H9 (cell line): Measurements from ENCODE around the gene NHP2. TPM values are rescaled to one million over a fixed set of nuclear protein-coding genes. Genes with fewer than 3 reads are reported as not detected.

ENCODE experiments used
- DNase-seq: peaks from one replicate; pipeline ENCODE4 v3.0.0-alpha.2; 2017
- H2AFZ ChIP-seq: one replicate; pipeline ENCODE4 v1.6.1; 2013; ENCODE audit warnings: mild to moderate bottlenecking, low read length, control low read depth, moderate library complexity
- H2AK5ac ChIP-seq: 2 replicates; pipeline ENCODE4 v1.6.1; 2013; ENCODE audit warnings: low read length, control low read depth, mixed read lengths; ENCODE audit not compliant: insufficient read length
- H2BK120ac ChIP-seq: one replicate; pipeline ENCODE4 v1.6.1; 2013; ENCODE audit warnings: low read depth, mild to moderate bottlenecking, low read length, control low read depth, inconsistent platforms; ENCODE audit not compliant: poor library complexity, severe bottlenecking
- H2BK12ac ChIP-seq: 2 replicates; pipeline ENCODE4 v1.6.1; 2013; ENCODE audit warnings: low read length, control low read depth, mixed read lengths, low read depth; ENCODE audit not compliant: insufficient read length
- H2BK15ac ChIP-seq: 2 replicates; pipeline ENCODE4 v1.6.1; 2013; ENCODE audit warnings: low read depth, low read length, control low read depth
- H2BK20ac ChIP-seq: one replicate; pipeline ENCODE4 v1.6.1; 2013; ENCODE audit warnings: low read depth, mild to moderate bottlenecking, low read length, control low read depth, inconsistent platforms; ENCODE audit not compliant: poor library complexity, severe bottlenecking
- H2BK5ac ChIP-seq: 2 replicates; pipeline ENCODE4 v1.6.1; 2013; ENCODE audit warnings: low read length, control low read depth, mixed read lengths; ENCODE audit not compliant: insufficient read length
- H3K14ac ChIP-seq: 2 replicates; pipeline ENCODE4 v1.6.1; 2013; ENCODE audit warnings: low read length, control low read depth; ENCODE audit not compliant: insufficient read depth
- H3K18ac ChIP-seq: 2 replicates; pipeline ENCODE4 v1.6.1; 2013; ENCODE audit warnings: low read depth, mild to moderate bottlenecking, mixed read lengths, low read length, control low read depth; ENCODE audit not compliant: insufficient read length
- H3K23ac ChIP-seq: 2 replicates; pipeline ENCODE4 v1.6.1; 2013; ENCODE audit warnings: low read length, control low read depth, mixed read lengths, low read depth; ENCODE audit not compliant: insufficient read length
- H3K23me2 ChIP-seq: 2 replicates; pipeline ENCODE4 v1.6.1; 2013; ENCODE audit warnings: low read depth, mild to moderate bottlenecking, mixed read lengths, low read length, control low read depth; ENCODE audit not compliant: insufficient read length, poor library complexity, severe bottlenecking
- H3K27ac ChIP-seq: 2 replicates; pipeline ENCODE4 v1.5.1; 2013; ENCODE audit warnings: low read length, control low read depth, mixed read lengths, low read depth; ENCODE audit not compliant: insufficient read length
- H3K27me3 ChIP-seq: 2 replicates; pipeline ENCODE4 v1.6.1; 2013; ENCODE audit warnings: low read length, control low read depth, inconsistent platforms; ENCODE audit not compliant: insufficient read depth
- H3K4ac ChIP-seq: 2 replicates; pipeline ENCODE4 v1.6.1; 2013; ENCODE audit warnings: low read depth, mild to moderate bottlenecking, control low read depth, inconsistent platforms, low read length, moderate library complexity
- H3K4me1 ChIP-seq: 2 replicates; pipeline ENCODE4 v1.6.1; 2013; ENCODE audit warnings: low read length, control low read depth, inconsistent platforms; ENCODE audit not compliant: insufficient read depth
- H3K4me2 ChIP-seq: 2 replicates; pipeline ENCODE4 v1.6.1; 2013; ENCODE audit warnings: low read length, control low read depth, mixed read lengths; ENCODE audit not compliant: insufficient read length, insufficient read depth
- H3K56ac ChIP-seq: 2 replicates; pipeline ENCODE4 v1.6.1; 2013; ENCODE audit warnings: low read depth, mild to moderate bottlenecking, mixed read lengths, low read length, control low read depth; ENCODE audit not compliant: insufficient read length
- H3K79me1 ChIP-seq: 2 replicates; pipeline ENCODE4 v1.6.1; 2013; ENCODE audit warnings: low read depth, mild to moderate bottlenecking, moderate library complexity, low read length, control low read depth, inconsistent platforms; ENCODE audit not compliant: insufficient read depth, poor library complexity, severe bottlenecking
- H3K79me2 ChIP-seq: 2 replicates; pipeline ENCODE4 v1.6.1; 2013; ENCODE audit warnings: low read length, control low read depth, inconsistent platforms; ENCODE audit not compliant: insufficient read depth
- H3K9ac ChIP-seq: 2 replicates; pipeline ENCODE4 v1.6.1; 2013; ENCODE audit warnings: low read length, control low read depth, mixed read lengths; ENCODE audit not compliant: insufficient read length; ENCODE audit errors: extremely low read depth
- H3K9me3 ChIP-seq: one replicate; pipeline ENCODE4 v1.6.1; 2013; ENCODE audit warnings: low read depth, low read length, inconsistent platforms; ENCODE audit not compliant: control insufficient read depth
- H3T11ph ChIP-seq: one replicate; pipeline ENCODE4 v1.6.1; 2013; ENCODE audit warnings: mild to moderate bottlenecking, low read length, control low read depth, inconsistent platforms
- H4K20me1 ChIP-seq: one replicate; pipeline ENCODE4 v1.6.1; 2013; ENCODE audit not compliant: control insufficient read depth, insufficient read length, insufficient read depth
- H4K5ac ChIP-seq: 2 replicates; pipeline ENCODE4 v1.6.1; 2013; ENCODE audit warnings: low read depth, mild to moderate bottlenecking, mixed read lengths, low read length, control low read depth; ENCODE audit not compliant: insufficient read length
- H4K8ac ChIP-seq: replicated peaks from 2 replicates; pipeline ENCODE4 v1.6.1; 2013; ENCODE audit warnings: low read length, control low read depth, mixed read lengths, low read depth; ENCODE audit not compliant: insufficient read length
- H4K91ac ChIP-seq: 2 replicates; pipeline ENCODE4 v1.6.1; 2013; ENCODE audit warnings: low read depth, mild to moderate bottlenecking, moderate library complexity, mixed read lengths, low read length, control low read depth; ENCODE audit not compliant: insufficient read length
- H3K27ac Mint-ChIP-seq, 3 experiments: 2 replicates in 2 of 3; 3 replicates in 1 of 3; pipeline ENCODE4 v1.8.0; 2020 to 2021; ENCODE audit warnings: mixed read lengths in 3 of 3, mild to moderate bottlenecking in 1 of 3, moderate library complexity in 1 of 3
- H3K27me3 Mint-ChIP-seq: 2 replicates; pipeline ENCODE4 v1.8.0; 2021; ENCODE audit warnings: low read depth, mild to moderate bottlenecking, moderate library complexity, mixed read lengths
- H3K36me3 Mint-ChIP-seq, 3 experiments: 2 replicates in 2 of 3; 3 replicates in 1 of 3; pipeline ENCODE4 v1.8.0; 2020 to 2021; ENCODE audit warnings: low read depth in 3 of 3, mixed read lengths in 3 of 3; ENCODE audit not compliant: insufficient read depth in 1 of 3
- H3K4me1 Mint-ChIP-seq, 2 experiments: 2 replicates each; pipeline ENCODE4 v1.8.0; 2020; ENCODE audit warnings: mixed read lengths in 2 of 2
- H3K4me3 Mint-ChIP-seq, 2 experiments: 2 replicates in 1 of 2; 3 replicates in 1 of 2; pipeline ENCODE4 v1.8.0; 2020 to 2021; ENCODE audit warnings: mild to moderate bottlenecking in 2 of 2, mixed read lengths in 2 of 2, moderate library complexity in 1 of 2
- H3K9me3 Mint-ChIP-seq, 2 experiments: 2 replicates in 1 of 2; 3 replicates in 1 of 2; pipeline ENCODE4 v1.8.0; 2020; ENCODE audit warnings: mild to moderate bottlenecking in 2 of 2, mixed read lengths in 2 of 2, moderate library complexity in 1 of 2
- CTCF ChIP-seq: fragments of 200-600 bp; sonication (generic); conservative IDR thresholded peaks from 3 replicates; pipeline ENCODE4 v1.8.0; 2021; ENCODE audit warnings: antibody characterized with exemption, mild to moderate bottlenecking
- WGBS: extraction: QIAGEN DNeasy Blood & Tissue Kit; methylation state at CpG from one replicate; pipeline ENCODE4 v1.1.7; 2013; ENCODE audit warnings: missing lambda C conversion rate, low lambda C conversion rate, mixed read lengths; ENCODE audit not compliant: insufficient read length; ENCODE audit errors: extremely low coverage; 5-methylcytosine and 5-hydroxymethylcytosine counted together
- total RNA-seq: library from RNA; stranded (reverse); gene quantifications from 2 replicates; pipeline ENCODE4 v1.2.1, GENCODE V29; 2021

The NHP2 gene
- total RNA-seq, 1 experiment from 2014 or later: 232 TPM

DNA sequence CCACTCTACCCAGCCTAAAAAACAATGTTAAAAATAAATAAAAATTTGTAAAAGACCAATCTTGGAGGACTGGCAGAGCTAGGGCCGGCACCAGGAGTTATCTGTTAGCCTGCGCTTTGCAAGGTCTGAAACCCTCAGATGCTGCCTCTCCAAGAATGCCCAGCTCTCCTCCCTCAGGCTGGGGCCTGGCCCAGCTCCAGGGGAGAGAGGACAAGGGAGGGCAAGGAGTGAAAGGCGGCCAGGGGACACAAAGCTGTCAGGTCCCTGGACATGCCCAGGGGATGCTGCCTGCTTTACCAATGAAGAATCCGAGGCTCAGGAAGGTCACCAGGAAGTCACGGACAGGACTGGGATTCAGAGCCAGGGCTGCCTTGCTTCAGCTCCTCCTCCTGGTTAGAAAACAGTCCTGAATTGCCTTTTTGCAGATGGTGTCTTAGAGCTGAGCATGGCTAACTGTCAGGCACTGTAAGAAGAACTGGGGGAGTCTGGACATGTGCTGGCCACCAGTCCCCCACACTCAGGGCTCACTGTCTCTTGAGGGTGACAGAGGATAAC is 45.9 kb downstream of the NHP2 start:
- H3T11ph ChIP-seq: no peak overlapping the region
- no peak for TF ChIP-seq CTCF
- H3K27ac ChIP-seq: no peak overlapping the region
- no peak overlapping the region for H4K5ac ChIP-seq
- H3K27me3 Mint-ChIP-seq: peaks cover 11% of the 10 kb centered on the region
- no peaks in the 10 kb centered on the region for H3K23me2 ChIP-seq
- H3K79me2 ChIP-seq: no peaks in the 10 kb centered on the region
- no peak overlapping the region for H4K91ac ChIP-seq
- H4K20me1 ChIP-seq: no peaks in the 10 kb centered on the region
- H2BK20ac ChIP-seq: no peak overlapping the region
- peak overlapping the region in 1 of 3 experiments; percentile 10; a peak in 3 of 7 replicates for H3K27ac Mint-ChIP-seq
- no peak overlapping the region for H3K9ac ChIP-seq
- peaks cover 10 to 14% of the 10 kb centered on the region in 2 experiments for H3K4me1 Mint-ChIP-seq
- H3K79me1 ChIP-seq: no peaks in the 10 kb centered on the region
- no peak overlapping the region for H3K56ac ChIP-seq
- H3K4me1 ChIP-seq: peaks cover 3% of the 10 kb centered on the region; the same call in 1 of the 2 replicates
- no CpG with 5 or more reads among the region's 5 CpGs for WGBS
- H3K4me3 Mint-ChIP-seq: no peak overlapping the region
- H4K8ac ChIP-seq: peak overlapping the region; percentile 32
- no peaks in the 10 kb centered on the region for H3K9me3 ChIP-seq
- H3K18ac ChIP-seq: no peak overlapping the region
- no peak overlapping the region for H2BK15ac ChIP-seq
- H3K27me3 ChIP-seq: no peaks in the 10 kb centered on the region
- H2BK5ac ChIP-seq: no peak overlapping the region
- H3K36me3 Mint-ChIP-seq: peaks cover 0 to 4% (median 2%) of the 10 kb centered on the region in 3 experiments; a peak in 3 of 7 replicates
- H3K23ac ChIP-seq: no peak overlapping the region
- H2BK12ac ChIP-seq: peak overlapping the region; percentile 71
- no peak overlapping the region for H3K4ac ChIP-seq
- DNase-seq: no peak
- no peak overlapping the region for H2AK5ac ChIP-seq
- H3K4me2 ChIP-seq: no peak overlapping the region
- H3K14ac ChIP-seq: peak overlapping the region; percentile 64; the same call in 1 of the 2 replicates
- H3K9me3 Mint-ChIP-seq: peaks cover 6% of the 10 kb centered on the region in 2 experiments
- no peak overlapping the region for H2AFZ ChIP-seq
- no peak overlapping the region for H2BK120ac ChIP-seq
